ENCODE results near the gene ANO4.

The ANO4 gene

DNA sequence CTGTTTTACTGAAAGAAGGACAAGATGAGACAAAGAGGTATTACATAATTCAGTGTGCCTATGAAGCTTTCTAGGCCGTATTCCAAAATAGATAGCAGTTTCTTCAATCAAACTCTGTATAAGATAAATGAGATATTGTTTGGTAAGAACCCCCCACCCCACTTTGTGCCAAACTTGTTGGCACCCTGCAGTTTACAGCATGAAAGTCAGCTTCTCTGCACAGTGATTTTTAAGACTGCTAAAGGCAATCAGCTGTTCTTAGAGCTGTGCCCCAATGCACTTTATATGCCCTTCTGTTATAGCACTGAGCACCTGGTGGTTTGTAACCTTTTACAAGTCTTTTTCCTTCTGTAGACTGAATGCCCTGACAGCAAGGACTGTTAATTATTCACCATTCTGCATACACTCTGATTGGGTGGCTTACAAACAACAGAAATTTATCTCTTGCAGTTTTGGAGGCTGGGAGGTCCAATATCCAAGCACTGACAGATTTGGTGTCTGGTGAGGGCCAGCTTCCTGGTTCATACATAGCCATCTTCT, 76.7 kb downstream of the ANO4 start:
- DNase-seq (ENCODE audit: low read depth): no peak

GRCh38 chr12:100875156-100875555, 80.6 kb downstream of the ANO4 start:
- no peak for DNase-seq (ENCODE audit: low read depth)

DNA sequence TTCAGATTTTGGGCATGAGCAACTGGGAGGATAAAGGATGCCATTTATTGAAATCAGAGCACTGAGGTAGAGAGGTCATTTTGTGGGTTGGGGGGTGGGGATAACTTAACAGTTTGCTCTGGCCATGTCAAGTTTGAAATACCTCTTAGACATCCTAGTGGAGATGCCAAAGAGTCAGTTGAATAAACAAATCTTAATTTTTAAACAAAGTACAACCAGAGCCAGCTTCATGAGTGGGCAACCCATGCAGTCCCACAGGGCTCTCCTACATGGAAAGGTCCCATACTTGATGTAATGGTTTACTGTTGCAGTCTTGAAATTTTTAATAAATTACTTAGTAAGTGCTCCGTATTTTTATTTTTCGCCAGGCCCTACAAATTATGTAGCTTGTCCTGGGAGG, 81.2 kb downstream of the ANO4 start:
- DNase-seq (ENCODE audit: low read depth): no peak

DNA sequence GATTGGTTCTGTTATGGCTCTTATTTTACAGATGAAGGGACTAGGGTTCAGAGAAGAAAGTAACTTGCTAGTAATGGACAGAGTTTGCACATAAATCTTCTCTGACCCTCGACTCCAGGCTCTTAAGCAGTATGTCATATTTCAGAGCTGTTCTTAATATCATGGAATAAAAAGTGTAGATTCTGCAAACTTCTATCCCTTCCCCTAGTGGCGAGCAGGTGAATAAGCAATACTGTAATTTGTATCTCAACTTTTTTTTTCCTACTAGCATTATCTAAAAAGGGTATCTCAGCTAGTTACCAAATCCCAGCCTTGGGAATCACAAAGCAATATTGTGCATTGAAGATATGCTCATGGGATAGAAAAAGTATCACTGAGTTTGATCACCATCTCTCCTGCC, 83.2 kb downstream of the ANO4 start:
- DNase-seq (ENCODE audit: low read depth): peak; percentile 36

- DNase-seq (ENCODE audit: low read depth): no peak
Measured at GRCh38 chr12:100895192-100895591, 100.6 kb downstream of the ANO4 start.

DNA sequence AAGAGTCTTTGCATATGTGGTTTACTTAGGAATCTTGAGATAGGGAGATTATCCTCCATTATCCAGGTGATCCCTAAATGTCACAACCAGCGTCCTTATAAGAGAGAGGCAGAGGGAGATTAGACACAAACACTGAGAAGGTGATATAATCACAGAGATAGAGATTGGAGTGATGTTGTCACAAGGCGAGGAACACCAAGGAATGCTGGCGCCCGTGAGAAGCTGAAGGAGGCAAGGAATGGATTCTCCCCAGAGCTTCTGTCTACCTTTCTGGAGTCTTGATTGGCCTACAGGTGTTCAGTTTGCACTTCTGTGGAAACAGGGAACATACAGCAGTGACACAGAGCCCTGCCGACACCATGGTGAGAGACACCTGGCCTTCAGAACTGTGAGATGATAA, 101.6 kb downstream of the ANO4 start:
- no peak for DNase-seq (ENCODE audit: low read depth)

DNA sequence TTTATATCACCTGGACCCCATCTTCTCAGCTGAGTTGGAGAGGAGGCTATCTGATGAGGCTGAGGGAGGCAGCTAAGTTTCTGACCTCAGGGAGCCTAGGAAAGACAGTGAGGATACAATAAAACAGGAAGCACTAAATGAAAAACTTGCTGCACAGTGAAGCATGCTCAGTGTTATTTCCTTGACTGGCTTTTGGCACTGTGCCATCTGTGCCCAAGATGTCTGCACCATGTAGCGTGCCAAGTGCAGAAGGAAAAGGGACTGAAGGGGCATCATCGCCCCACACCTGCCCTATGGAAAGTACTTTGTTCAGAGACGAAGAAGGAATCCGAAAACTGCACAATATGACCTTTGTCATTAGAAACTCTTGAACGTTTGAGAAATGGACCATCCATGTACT, 102.7 kb downstream of the ANO4 start:
- DNase-seq (ENCODE audit: low read depth): no peak

DNA sequence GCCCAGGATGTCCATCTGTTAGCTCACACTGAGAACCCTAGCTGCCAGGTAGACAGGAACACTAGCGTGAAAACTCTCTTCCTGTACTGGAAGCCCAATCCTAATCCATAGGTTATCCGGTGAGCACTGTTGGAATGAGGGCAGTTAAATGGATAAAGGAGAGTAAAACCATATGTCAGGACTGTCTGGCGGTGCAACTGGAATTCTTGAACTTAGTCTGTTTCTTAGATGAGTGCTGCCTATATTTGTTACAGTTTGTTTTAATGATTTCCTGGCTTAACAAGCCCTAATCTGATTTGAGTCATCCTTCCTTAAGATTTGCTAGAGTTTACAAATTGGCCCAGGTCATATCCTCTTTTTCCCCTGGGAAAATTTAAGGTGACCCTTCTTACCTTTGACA, 104.7 kb downstream of the ANO4 start:
- peak; percentile 7 for DNase-seq (ENCODE audit: low read depth)

GRCh38 chr12:100900808-100901207, 106.2 kb downstream of the ANO4 start:
- DNase-seq (ENCODE audit: low read depth): no peak

GRCh38 chr12:100901266-100901665, 106.7 kb downstream of the ANO4 start:
- peak; percentile 16 for DNase-seq (ENCODE audit: low read depth)

DNA sequence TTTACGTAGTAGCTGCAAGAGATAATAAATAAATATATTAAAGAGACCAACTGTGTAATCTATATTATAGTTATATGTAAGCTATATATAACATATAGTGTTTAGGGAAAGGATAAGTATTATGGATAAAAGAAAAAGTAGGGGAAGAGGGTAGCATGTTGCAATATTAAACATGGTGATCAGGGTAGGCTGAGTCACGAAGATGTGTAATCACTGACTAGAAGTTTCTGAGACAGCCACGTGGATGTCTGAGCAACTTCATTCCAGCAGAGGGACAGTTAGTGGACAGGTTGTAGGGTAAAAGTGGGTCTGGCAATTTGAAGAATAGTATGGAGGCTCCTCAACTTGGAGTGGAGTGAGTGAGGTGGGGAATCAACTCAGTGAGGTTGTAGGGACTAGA, 109.7 kb downstream of the ANO4 start:
- peak; percentile 59 for DNase-seq (ENCODE audit: low read depth)

GRCh38 chr12:100908501-100908900, 113.9 kb downstream of the ANO4 start:
- peak; percentile 84 for DNase-seq (ENCODE audit: low read depth)

- peak; percentile 56 for DNase-seq (ENCODE audit: low read depth)
Measured at GRCh38 chr12:100913872-100914592, 119.5 kb downstream of the ANO4 start.

DNA sequence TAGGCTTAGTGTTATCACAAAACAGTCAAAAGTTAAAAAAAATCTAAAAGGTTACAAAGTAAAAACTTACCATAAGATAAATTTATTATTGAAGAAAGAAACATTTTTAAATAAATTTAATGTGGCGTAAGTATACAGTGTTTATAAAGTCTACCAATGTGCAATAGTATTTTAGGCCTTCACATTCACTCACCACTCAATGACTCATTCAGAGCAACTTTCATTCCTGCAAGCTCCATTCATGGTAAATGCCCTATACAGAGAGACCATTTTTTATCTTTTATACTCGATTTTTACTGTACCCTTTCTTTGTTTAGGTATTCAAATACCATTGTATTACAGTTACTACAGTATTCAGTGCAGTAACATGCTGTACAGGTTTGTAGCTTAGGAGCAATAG, 124.5 kb downstream of the ANO4 start:
- DNase-seq (ENCODE audit: low read depth): peak; percentile 50

DNA sequence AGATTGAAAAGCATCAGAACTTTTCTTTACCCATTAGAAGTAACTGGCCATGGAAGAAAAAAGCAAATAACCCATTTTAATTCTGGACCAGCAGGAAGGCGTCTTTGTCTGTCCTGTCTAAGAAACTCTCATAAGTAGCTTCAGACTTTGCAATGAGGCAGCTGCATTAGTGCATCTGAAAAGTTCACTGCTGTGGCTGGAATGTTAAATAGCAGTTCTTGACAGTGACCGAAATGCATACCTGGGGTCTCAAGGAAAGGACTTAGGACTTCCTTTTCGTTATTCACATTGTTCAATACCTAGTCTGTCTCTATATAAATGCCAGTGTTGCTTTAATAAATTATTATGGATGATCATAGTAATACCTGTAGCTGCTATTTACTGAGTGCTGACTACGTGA, 125.9 kb downstream of the ANO4 start:
- DNase-seq (ENCODE audit: low read depth): no peak

GRCh38 chr12:100926669-100927248, 132.2 kb downstream of the ANO4 start:
- DNase-seq (ENCODE audit: low read depth): peak; percentile 62

DNA sequence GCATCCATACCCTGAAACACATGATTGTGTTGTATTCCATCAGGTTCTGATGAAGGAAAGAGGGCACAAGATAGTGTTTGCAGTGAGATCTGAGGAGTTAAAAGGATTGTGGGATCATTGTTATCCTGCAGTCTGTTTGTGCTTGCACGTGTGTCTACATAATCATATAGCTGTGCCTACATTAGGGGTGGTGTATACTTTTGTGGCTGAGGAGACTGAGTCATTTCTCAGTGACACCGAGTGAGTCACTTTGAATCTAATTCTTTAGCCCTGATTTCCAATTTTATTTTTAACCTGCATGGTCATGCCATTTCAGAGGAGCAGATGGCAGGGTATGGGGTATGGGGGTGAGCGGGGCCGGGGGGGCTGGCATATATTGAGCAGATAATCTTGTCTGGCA, 133.2 kb downstream of the ANO4 start:
- DNase-seq (ENCODE audit: low read depth): peak; percentile 94

DNA sequence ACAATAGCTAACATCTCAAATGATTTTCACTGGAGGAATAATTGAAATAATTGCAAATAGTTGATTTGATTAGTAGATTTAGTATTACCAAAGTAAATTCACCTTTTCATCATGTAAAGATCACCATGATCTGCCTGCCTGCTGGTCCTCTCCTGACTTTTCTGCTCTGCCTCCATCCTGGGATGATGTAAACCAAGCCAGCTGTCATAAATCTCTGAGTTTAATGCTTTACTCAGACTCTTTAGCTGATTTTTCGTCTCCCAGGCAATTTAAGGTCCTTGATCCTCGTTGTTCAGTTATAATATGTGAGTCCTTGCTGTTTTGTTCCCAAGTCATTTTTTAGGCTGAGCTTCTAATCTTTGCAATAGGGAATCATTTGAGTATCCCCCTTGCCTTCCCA, 138.0 kb downstream of the ANO4 start:
- DNase-seq (ENCODE audit: low read depth): no peak

DNA sequence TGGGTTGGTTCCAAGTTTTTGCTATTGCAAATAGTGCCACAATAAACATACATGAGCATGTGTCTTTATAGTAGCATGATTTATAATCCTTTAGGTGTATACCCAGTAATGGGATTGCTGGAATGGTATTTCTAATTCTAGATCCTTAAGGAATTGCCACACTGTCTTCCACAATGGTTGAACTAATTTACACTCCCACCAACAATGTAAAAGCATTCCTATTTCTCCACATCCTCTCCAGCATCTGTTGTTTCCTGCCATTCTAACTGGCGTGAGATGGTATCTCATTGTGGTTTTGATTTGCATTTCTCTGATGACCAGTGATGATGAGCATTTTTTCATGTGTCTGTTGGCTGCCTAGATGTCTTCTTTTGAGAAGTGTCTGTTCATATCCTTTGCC, 139.0 kb downstream of the ANO4 start:
- DNase-seq (ENCODE audit: low read depth): peak; percentile 26

DNA sequence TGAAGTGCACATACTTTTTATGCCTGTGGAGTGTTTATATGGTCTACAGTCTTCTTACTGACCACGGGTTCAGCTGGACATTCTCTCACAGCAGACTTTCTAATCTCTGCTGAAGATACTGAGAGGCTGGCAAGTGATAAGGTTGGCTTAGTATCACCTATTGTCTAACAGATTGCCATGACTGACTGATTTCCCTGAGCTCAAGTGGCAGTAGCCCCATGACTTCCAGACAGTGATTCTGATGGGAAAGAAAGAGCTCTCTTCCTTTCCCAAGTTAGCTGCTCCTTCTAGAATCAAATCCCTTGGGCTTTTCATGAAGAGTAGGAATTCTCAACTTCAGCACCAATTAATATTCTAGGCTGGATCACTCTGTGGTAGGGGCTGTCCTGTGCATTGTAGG, 141.4 kb downstream of the ANO4 start:
- no peak for DNase-seq (ENCODE audit: low read depth)

GRCh38 chr12:100936661-100937060, 142.1 kb downstream of the ANO4 start:
- DNase-seq (ENCODE audit: low read depth): no peak

DNA sequence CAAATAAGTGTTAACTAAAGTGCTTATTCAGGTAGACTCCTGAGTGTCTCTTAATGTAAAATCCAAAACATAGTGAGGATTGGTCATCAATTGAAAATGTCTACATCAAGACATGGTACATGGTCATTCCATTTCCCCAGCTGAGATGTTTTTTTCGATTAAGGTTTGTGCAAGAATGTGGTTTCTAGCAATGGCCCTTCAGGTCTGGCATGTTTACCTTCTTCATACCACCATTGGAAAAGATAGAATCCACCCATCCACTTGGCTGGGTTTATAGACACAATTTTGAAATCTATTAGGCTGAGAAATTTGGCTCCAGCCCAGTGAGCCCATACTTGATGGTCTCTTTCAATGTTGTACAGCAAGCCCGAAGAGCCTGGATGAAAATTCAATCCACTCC, 145.9 kb downstream of the ANO4 start:
- DNase-seq (ENCODE audit: low read depth): no peak

- no peak for DNase-seq (ENCODE audit: low read depth)
Measured at GRCh38 chr12:100942984-100943749, 148.6 kb downstream of the ANO4 start.

All from ELR (cell line).